HG02938 (cell line): Measurements from ENCODE around the gene CREB3.

Experiments used
- ATAC-seq: cut with Tn5 transposase; IDR thresholded peaks from one replicate; pipeline ENCODE4 v1.9.1; 2021; ENCODE audit warnings: mild to moderate bottlenecking, moderate library complexity; ENCODE audit not compliant: unreplicated experiment

CREB3 gene

DNA sequence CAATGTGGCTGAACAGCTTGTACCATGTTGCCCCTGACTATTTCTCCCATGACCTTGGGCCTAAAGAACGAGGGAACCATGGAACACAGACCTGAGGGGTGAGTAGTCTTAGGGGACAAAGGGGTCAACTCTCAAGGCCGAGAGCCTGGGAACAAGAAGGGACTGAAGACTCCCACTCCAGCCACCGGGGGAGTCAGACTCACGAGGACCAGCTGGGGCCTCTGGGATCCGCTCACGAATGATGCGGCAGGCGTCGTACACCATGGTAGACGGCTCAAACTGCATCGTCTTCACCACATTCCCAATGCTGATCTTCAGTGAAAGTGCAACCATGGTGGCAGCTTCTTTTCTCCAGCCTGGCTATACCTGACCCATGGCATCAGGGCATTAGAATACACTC lies 7.1 kb upstream of the CREB3 start:
- no peak for ATAC-seq

DNA sequence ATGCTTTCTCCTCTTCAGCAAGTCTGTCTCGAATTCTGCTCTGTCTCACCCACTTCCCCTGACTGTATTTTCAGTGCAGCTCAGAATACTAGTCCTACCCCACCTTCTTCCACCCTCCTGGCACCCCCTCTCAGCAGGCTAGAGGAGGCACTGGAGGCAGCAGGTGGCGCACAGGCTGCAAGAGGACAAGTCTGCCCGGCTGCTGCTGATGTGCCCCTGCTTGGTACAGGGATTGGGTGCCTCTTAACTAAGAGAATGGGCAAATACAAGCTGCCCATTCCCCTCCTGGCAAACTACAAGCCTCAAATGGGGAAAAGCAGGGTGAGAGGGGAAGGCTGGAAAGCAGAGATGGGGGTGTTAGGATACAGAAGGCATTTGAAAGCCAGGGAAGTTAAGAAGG lies 5.5 kb upstream of the CREB3 start:
- no peak for ATAC-seq

DNA sequence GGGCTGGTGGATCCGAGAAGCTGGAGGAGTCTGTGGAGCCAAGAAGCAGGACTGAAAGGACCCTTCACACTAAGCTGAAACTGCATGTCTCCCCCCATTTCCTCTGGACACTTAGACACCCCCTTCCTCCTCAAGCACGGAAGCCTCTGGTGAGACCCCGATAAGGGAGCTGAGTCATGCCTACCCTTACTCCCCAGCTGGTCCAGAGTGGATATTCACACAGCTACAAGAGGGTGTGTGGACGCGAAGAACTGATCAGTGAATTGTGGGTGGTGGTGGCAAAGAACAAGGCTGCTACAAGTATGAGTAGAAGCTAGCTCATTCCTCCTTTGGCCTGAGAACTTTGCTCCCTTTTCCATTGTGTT lies 4.8 kb upstream of the CREB3 start:
- no peak for ATAC-seq

DNA sequence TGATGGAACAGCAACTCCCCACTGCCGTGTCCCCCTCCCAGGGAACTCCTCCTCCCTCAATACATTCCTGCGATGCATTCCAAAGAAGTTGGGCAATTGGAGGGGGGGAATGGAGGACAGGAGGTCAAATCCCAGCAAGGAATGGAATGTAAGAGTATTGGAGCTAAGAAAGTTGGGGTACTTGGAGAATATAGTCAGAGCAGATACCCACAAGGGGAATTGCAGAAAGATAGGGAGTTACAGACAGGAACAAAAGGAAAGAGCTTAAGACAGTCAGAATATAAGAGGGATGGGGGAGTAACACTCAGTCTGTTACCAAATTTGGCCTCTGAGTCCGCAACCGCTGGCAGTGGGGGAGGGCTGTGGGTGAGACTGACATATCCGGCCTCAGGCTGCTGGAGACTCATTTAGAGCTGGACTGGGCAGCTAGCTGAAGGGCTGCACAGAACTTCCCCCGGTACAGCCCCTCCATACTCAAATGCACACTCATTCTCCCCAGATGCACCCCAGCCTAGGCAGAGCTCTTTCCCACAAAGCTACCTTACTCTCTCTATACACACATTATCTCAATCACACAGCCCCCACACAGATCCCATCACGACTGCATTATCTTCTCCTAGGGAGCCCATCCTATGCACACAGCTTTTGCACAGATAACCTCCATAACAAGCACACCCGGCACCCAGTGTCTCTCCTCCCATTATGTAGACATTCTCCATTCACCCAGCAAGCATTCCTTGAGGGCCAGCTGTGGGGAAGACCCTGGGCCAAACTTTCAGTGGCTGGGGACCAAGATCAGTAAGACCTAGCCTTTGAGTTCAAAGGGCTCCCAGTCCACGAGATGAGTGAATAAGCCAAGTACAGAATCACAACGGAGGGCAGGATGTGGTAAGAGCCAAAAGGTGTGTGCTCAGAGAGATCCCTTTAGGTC lies 4.2 kb upstream of the CREB3 start:
- ATAC-seq = no peak

DNA sequence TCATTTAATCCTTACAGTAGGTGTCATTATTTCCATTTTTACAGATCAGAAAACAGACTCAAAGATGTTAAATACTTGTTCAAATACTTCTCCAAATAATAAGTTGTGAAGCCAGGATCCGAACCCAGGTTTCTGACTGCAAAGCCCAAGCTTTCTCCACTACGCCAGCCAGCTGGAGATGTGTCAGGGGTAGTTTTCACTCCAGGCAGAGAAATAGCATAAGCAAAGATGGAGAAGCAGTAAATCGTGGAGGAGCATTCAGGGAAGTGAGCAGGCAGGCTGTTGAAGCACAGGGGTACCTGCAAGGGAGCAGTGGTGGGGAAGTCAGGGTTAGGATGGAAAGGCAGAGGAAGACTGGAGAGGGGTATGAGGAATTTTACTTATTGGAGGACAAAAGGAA lies 3.4 kb upstream of the CREB3 start:
- ATAC-seq = no peak

DNA sequence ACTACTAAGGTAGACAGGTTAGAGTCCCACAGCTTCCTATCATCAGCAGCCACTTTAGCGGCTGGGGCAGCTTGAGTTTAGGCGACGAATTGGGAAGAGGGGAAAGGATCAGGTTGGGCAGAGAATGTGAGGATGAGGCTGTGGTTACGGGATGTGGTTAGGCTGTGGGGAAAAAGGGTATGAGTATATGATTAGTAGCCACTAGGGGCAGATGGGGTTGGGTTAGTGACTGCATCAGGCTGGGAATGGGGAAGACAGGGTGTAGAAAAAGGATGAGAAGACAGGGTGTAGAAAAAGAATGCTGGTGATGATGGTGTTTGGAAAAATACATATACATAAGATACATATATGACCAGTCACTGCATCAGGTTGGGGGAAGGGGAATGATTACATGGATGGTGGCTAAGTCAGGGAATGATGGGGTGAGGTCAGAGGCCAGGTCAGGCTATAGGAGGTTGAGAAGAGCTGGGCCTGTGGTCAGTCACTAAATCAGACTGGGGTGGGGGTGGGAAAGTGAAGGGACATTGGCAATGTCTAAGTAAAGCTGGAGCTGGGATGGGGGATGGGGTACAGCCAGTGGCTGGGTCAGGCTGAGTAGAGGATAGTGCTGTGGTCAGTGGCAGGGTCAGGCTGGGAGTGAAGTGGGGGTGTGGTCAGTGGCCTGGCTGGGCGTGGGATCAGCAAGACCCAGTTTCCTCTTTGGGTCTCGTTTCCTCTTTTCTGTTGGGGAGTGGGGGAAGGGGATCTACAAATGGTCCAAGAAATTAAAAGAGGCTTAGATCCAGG lies 2.6 kb upstream of the CREB3 start:
- ATAC-seq = no peak

DNA sequence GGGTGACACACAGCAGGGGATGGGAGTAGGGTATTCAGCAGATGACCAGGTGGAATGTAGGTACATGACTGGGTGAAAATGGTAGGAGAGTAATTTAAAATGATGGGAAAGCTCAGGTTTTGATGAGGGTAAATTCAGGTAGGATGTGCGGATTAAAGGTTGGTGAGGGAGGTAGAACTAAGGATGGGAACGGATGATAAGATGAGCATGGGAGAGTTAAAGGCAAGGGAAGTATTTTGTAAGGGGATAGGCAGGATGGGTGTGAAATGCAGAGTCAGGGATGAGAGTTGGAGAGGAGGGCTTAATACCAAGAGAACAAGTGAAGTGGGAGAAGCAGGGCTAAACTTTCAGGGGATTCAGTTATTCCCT lies 2.0 kb upstream of the CREB3 start:
- no peak for ATAC-seq

DNA sequence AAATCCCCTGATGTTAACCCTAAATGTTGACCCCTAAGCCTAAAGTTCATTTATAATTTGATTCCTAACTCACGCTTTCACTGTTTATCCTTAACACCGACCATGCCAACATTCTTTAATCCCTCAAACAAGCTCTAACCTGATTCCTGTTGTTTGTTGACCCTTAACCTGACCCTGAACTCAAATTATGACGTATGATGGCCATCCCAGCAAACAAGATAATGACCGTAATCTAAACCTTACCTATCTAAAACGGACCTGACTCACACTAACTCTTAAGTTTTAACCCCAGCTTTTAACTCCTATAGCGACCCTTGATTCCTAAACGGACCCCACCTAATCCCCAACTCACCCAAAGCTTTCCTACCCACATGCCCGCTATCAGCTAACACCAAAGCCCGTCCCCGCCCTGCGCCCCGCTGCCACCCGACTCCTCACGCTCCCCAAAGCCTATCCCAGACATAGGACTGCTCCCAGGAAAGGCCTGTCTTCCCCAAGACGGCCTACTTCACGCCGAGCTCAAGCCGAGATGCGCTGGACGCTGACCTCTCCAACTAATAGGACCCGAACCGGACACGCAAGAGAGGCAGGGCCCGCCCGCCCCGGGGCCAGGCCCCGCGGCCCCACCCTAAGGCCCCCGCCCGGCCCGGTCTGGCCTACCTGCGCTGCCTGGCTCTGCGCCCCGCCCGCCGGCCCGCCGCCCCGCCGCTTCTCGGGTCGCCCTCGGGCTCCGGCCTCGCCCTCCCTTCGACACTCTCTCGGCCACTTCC lies 866 bp upstream of the CREB3 start:
- ATAC-seq = no peak

DNA sequence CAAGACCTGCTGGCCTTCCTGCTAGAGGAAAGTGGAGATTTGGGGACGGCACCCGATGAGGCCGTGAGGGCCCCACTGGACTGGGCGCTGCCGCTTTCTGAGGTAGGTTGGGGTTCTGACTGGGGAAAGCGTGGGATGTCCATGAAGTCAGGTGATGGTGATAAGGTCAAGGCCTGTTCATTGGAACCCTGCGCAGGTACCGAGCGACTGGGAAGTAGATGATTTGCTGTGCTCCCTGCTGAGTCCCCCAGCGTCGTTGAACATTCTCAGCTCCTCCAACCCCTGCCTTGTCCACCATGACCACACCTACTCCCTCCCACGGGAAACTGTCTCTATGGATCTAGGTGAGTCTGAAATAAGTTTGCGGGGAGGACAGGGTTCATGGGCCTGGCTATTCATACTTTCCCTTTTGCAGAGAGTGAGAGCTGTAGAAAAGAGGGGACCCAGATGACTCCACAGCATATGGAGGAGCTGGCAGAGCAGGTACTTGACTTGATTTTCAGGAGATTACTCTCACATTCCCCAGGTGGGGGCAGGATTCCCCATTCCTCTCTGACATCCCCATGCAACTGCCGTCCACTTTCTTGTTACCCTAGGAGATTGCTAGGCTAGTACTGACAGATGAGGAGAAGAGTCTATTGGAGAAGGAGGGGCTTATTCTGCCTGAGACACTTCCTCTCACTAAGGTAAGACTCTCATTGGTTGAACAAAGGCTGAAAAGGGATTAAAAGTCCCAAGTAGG lies 505 bp downstream of the CREB3 start:
- no peak for ATAC-seq

DNA sequence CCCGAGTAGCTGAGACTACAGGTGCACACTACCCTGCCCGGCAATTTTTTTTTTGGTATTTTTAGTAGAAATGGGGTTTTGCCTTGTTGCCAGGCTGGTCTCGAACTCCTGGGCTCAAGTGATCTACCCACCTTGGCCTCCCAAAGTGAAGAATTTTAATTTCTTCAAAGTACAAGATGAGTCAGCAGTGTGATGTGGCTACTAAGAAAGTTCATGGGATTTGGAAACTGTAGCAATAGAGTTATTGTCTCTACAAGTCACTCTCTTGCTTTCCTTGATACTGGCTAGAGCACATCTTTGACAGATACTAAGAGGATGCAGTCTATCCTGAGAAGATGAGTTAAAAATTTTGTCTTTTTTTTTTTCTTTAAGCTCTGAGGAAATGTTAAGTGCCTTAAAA lies 1.6 kb downstream of the CREB3 start:
- no peak for ATAC-seq

DNA sequence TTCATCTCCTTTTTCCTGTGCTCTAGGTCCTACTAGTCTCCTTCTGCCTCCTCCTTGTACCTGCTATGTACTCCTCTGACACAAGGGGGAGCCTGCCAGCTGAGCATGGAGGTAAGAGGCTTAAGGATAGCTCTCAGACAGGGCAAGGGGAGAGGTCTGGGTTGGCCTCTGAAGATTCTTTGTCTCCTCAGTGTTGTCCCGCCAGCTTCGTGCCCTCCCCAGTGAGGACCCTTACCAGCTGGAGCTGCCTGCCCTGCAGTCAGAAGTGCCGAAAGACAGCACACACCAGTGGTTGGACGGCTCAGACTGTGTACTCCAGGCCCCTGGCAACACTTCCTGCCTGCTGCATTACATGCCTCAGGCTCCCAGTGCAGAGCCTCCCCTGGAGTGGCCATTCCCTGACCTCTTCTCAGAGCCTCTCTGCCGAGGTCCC lies 3.8 kb downstream of the CREB3 start:
- ATAC-seq = no peak

DNA sequence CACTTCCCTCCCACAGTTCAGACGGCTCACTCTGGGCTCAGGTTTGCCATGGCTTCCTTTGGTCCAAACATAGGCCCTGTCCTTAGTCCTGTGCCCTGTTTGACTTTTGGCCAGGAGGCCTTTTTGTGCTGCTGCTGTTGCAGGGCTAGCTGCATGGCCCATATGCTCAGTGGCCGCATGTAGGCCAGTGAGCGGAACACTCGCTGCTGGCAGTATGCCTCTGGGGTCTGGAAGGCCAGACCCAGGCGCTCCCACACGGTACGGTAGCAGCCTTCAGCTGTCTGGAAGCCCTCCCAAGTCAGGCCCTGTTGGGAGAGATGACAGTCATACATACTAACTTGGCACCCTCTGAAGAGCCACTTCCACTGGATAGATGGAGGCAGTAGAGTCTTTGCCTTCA lies 4.7 kb downstream of the CREB3 start:
- no peak for ATAC-seq

DNA sequence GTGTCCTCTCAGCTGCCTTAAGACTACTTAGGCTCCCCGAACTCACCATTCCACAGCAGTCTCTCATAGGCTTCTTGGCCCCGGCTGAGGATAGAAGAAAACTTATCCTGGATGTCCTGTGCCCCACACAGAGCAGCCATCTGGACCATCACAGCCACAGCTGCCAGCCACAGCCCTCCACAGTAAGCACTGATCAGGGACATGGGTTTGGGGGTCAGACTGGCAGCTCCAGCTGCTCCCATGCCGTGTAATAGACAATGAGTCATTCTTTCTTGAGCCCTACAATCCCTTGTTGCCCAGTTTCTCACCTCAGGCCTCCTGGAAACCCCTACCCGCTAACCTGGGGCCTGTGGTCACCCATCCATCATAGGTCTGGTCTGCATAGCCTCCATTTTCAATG lies 5.7 kb downstream of the CREB3 start:
- no peak for ATAC-seq

DNA sequence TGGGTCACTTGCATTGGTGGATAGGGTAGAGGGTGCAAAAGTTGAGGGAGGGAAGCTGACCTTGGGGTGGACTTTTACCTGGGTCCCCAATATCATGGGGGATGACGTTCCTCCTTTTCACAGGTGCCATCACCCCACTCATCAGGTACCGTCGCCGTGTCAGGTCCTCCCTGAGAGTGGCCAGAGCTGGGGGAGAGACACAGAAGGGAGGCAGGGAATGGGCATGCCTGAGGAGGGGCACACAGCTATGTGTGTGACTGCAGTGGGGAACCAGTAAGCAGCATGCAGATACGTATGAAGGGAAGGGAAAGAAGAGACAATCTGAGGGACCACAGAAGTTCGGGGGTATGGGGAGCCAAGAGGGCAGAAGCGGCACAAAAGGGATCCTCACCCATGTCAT lies 6.5 kb downstream of the CREB3 start:
- ATAC-seq = no peak

DNA sequence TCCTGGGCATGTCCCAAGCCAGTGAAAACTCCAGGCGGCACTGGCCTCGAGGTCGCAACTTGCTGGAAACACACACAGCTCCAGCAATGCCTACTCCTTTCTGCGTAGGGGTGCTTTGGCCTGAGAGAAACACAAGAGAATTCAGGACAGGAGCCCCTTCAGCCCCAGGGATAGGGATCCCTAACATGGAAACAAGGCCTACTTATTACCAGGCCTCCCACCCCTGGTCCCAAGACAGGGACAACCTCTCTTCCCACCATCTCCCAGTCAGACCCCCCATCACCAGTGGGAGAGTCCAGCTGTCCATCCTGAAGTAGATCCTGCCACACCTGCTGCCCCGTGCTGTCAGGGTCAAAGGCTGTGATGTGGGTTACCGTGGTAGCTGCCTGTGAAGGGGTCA lies 7.8 kb downstream of the CREB3 start:
- no peak for ATAC-seq

DNA sequence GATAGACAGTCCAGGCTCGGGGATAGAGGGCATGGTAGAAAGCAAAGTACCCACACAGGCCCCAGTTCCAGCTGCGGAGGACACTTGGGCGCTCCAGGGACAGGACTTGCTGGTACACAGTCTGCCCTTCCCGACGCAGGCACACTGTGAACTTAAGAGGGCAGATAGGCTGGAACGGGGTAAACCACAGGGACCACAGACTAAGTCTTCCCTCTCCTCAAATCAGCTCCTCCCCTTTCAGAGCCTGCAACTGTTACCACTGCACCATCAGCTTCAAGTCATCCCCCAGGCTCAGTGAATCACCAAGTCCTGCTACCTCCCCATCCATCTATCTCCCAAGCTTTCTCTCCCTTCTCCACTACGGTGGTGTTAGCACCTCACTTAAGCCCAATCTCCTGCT lies 9.3 kb downstream of the CREB3 start:
- ATAC-seq = no peak

DNA sequence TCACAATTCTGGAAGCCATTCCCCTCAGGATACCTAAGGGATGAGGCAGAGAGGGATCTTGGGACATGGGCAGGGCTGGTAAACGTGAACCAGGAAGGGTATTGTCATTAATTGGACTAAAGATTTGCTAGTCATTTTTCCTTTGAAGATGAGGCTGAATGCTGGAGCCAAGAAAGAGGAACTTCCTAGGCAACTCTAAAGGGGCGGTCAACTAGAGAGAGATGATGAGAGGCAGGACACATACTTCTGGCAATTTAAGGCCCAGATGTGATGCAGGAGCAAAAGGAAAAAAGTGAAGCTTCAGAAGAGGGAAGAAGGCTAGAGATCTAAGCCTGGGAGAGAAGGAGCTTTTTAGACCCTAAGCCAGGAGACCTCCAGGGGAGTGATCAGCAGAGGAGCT lies 11.0 kb downstream of the CREB3 start:
- ATAC-seq = no peak

DNA sequence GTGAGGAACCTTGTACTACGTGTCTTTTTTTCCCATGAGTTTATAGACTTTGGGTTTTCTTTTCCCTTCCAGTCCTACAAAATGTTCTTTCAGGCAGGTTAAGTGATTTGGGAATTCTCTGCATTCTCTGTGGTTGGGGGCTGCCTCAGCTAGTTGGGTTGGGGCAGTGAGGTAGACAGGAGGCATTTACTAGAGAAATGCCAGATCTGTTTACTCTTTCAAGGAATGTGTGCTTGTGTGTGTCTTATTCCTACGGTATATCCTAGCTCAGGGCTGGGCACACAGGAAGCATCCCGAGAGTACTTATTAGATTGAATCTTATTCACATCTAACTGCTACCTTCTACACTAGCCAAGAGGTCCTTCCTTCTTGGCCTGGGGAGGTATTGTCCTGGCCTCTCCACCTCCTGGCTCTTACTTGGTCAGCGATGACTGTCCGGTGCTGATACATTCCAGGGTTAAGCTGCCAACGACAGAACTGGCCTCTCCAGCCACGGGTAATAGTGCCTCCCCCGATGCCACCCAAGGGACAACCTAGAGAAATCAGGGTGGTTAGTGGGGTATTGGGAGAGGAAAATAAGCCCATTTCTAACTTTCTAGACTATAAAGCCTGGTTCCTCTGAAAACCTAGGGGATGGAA lies 11.5 kb downstream of the CREB3 start:
- no peak for ATAC-seq

DNA sequence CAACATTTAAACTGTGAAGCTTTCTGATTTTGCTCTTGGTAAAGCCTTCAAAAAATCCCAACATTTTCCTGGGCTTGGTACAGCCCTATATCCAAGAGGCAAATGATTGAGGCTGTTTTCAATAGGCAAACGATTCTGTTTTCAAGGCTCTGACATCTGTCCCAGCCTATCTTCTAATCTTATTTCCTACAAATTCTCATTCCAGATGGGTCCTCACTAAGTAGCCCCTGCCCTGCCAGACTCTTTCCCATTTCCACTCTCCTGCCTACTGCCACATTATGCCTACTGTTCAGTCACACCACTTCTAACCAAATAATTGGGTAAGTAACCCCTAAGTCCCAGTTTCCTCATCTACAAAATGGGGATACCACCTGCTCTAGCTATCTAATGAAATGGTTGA lies 13.1 kb downstream of the CREB3 start:
- ATAC-seq = no peak

DNA sequence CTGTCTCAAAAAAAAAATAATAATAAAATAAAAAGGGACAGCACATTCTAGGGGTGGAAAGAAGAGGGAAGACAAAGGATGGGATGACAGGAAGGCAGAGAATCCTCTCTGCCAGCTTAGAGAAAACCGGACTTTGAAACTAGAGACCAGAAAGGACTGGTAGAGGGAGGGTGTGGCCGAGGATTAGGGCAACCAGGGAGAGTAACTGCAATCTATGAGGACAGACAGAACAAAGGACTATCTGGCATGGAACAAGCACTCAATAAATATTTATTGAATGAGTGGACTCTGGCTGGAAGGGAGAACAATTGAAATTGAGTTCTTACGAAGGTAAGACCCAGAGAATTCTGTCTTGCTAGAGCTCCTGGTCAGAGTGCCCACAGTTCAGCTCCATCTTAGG lies 14.1 kb downstream of the CREB3 start:
- ATAC-seq = no peak
